GM23248 (cell line): ENCODE results near the gene MYRF. TPM values are rescaled to one million over a fixed set of nuclear protein-coding genes. Genes with fewer than 3 reads are reported as not detected.

Experiments
- DNase-seq: peaks from one replicate; pipeline ENCODE4 v3.0.0-alpha.2; 2015
- H2AFZ ChIP-seq: fragments of 200-600 bp; sonication (generic); 2 replicates; pipeline ENCODE4 v1.6.1; 2016; ENCODE audit warnings: antibody characterized with exemption
- H3F3A ChIP-seq: fragments of 200-600 bp; sonication (generic); 2 replicates; pipeline ENCODE4 v1.6.1; 2016; ENCODE audit warnings: mild to moderate bottlenecking, antibody characterized with exemption, mixed run types; ENCODE audit not compliant: insufficient read depth
- H3K27ac ChIP-seq: fragments of 200-600 bp; sonication (generic); 2 replicates; pipeline ENCODE4 v1.5.1; 2016; ENCODE audit warnings: mild to moderate bottlenecking
- H3K27me3 ChIP-seq: fragments of 200-600 bp; sonication (generic); replicated peaks from 2 replicates; pipeline ENCODE4 v1.6.1; 2016; ENCODE audit warnings: mild to moderate bottlenecking; ENCODE audit not compliant: insufficient read depth
- H3K36me3 ChIP-seq: fragments of 200-600 bp; sonication (generic); 2 replicates; pipeline ENCODE4 v1.6.1; 2016; ENCODE audit warnings: low read depth, mild to moderate bottlenecking
- H3K4me1 ChIP-seq: fragments of 200-600 bp; sonication (generic); 2 replicates; pipeline ENCODE4 v1.6.1; 2016; ENCODE audit warnings: mild to moderate bottlenecking; ENCODE audit not compliant: insufficient read depth
- H3K4me2 ChIP-seq: fragments of 200-600 bp; sonication (generic); one replicate; pipeline ENCODE4 v1.6.1; 2016; ENCODE audit warnings: mild to moderate bottlenecking; ENCODE audit not compliant: unreplicated experiment
- H3K4me3 ChIP-seq: fragments of 200-600 bp; sonication (generic); 2 replicates; pipeline ENCODE4 v1.5.1; 2016; ENCODE audit warnings: mild to moderate bottlenecking
- H3K79me2 ChIP-seq: fragments of 200-600 bp; sonication (generic); 2 replicates; pipeline ENCODE4 v1.6.1; 2016; ENCODE audit warnings: mild to moderate bottlenecking; ENCODE audit not compliant: insufficient read depth
- H3K9ac ChIP-seq: fragments of 200-600 bp; sonication (generic); 2 replicates; pipeline ENCODE4 v1.6.1; 2016; ENCODE audit warnings: mild to moderate bottlenecking
- H3K9me2 ChIP-seq: fragments of 200-600 bp; sonication (generic); 2 replicates; pipeline ENCODE4 v1.6.1; 2016; ENCODE audit warnings: mixed run types, mild to moderate bottlenecking, moderate library complexity; ENCODE audit not compliant: insufficient read depth
- H3K9me3 ChIP-seq: fragments of 200-600 bp; sonication (generic); one replicate; pipeline ENCODE4 v1.6.1; 2017; ENCODE audit warnings: low read depth
- H4K20me1 ChIP-seq: fragments of 200-600 bp; sonication (generic); 2 replicates; pipeline ENCODE4 v1.6.0; 2016; ENCODE audit not compliant: insufficient read depth
- EZH2 ChIP-seq: fragments of 200-600 bp; sonication (generic); IDR thresholded peaks from 2 replicates; pipeline ENCODE4 v1.6.1; 2018; ENCODE audit warnings: antibody characterized with exemption, mild to moderate bottlenecking; ENCODE audit not compliant: insufficient read depth, poor library complexity, severe bottlenecking
- EZH2phosphoT487 ChIP-seq: fragments of 200-600 bp; sonication (generic); IDR thresholded peaks from 2 replicates; pipeline ENCODE4 v1.6.1; 2018; ENCODE audit warnings: antibody characterized with exemption, moderate library complexity, mild to moderate bottlenecking, low read depth; ENCODE audit not compliant: insufficient read depth
- WGBS, 2 experiments: methylation state at CpG; one replicate each; pipeline ENCODE4 v1.1.6; 2015 to 2017; ENCODE audit warnings: low lambda C conversion rate in 2 of 2, low coverage in 1 of 2; ENCODE audit errors: missing lambda C conversion rate in 2 of 2; 5-methylcytosine and 5-hydroxymethylcytosine counted together
- in situ Hi-C: fragments of 300-500 bp; cut with MboI; formaldehyde crosslinking; loops from 2 replicates; pipeline ENCODE4 v1.15.0; 2020
- polyA plus RNA-seq: library from polyadenylated mRNA; unstranded; fragments of >200 nt; fragmentation: Nextera tagmentation; extraction: Ambion mirVana; gene quantifications from 2 replicates; pipeline ENCODE4 v1.2.1, GENCODE V29; 2016
- total RNA-seq: library from RNA; depleted of rRNA; stranded (reverse); fragments of >200 nt; shearing (Covaris generic); gene quantifications from 2 replicates; pipeline ENCODE4 v1.2.3, GENCODE V29; 2014

The MYRF gene
- total and polyA plus RNA-seq, 2 experiments from 2014 or later = 0.05 TPM; not detected in 1

- no peak overlapping the region for H3K27ac ChIP-seq
- in situ Hi-C loops = no loop called here
- no peaks in the 10 kb centered on the region for H3K36me3 ChIP-seq
- TF ChIP-seq EZH2 (no peak), EZH2phosphoT487 (no peak)
- H3K79me2 ChIP-seq = peaks cover 80% of the 10 kb centered on the region
- WGBS, 2 experiments = 89 to 91% methylated on average over 18 of the region's 18 CpGs
- no peak for DNase-seq
- H3F3A ChIP-seq = no peaks in the 10 kb centered on the region
- no peak overlapping the region for H2AFZ ChIP-seq
- H3K9me3 ChIP-seq = no peaks in the 10 kb centered on the region
- no peak overlapping the region for H3K4me2 ChIP-seq
- no peak overlapping the region for H3K9ac ChIP-seq
- peaks cover 17% of the 10 kb centered on the region; the same call in 1 of the 2 replicates for H3K4me1 ChIP-seq
- H3K27me3 ChIP-seq = no peaks in the 10 kb centered on the region
- H3K4me3 ChIP-seq = no peak overlapping the region
- H3K9me2 ChIP-seq = no peaks in the 10 kb centered on the region
- H4K20me1 ChIP-seq = no peaks in the 10 kb centered on the region
Measured at GRCh38 chr11:61795876-61796526, 43.6 kb downstream of the MYRF start.

GRCh38 chr11:61797263-61797944 is 45.0 kb downstream of the MYRF start:
- Histone ChIP-seq H3F3A (no peaks in the 10 kb centered on the region), H3K4me2 (peak overlapping the region; percentile 3), H3K4me1 (peaks cover 10% of the 10 kb centered on the region; the same call in 1 of the 2 replicates), H3K36me3 (no peaks in the 10 kb centered on the region), H3K27me3 (no peaks in the 10 kb centered on the region), H3K9me2 (no peaks in the 10 kb centered on the region), H3K9ac (peak overlapping the region; percentile 58), H4K20me1 (no peaks in the 10 kb centered on the region), H3K27ac (peak overlapping the region; percentile 5; the same call in 1 of the 2 replicates), H3K79me2 (peaks cover 66% of the 10 kb centered on the region), H2AFZ (peak overlapping the region; percentile 80), H3K9me3 (no peaks in the 10 kb centered on the region), H3K4me3 (peak overlapping the region; percentile 10; the same call in 1 of the 2 replicates)
- TF ChIP-seq EZH2phosphoT487 (no peak), EZH2 (no peak)
- peak; percentile 85 for DNase-seq
- WGBS, 2 experiments = 21 to 28% methylated on average over 3 of the region's 3 CpGs
- in situ Hi-C loops = no loop called here

- no peak for DNase-seq
- no peaks in the 10 kb centered on the region for H4K20me1 ChIP-seq
- no peak overlapping the region for H2AFZ ChIP-seq
- H3K9ac ChIP-seq = no peak overlapping the region
- no peaks in the 10 kb centered on the region for H3K27me3 ChIP-seq
- H3K27ac ChIP-seq = no peak overlapping the region
- no peaks in the 10 kb centered on the region for H3K9me2 ChIP-seq
- H3K9me3 ChIP-seq = no peaks in the 10 kb centered on the region
- H3K4me1 ChIP-seq = no peaks in the 10 kb centered on the region
- 97% methylated on average over 2 of the region's 2 CpGs for WGBS, 2 experiments
- TF ChIP-seq EZH2phosphoT487 = no peak
- no peak for TF ChIP-seq EZH2
- H3F3A ChIP-seq = no peaks in the 10 kb centered on the region
- in situ Hi-C loops = no loop called here
- H3K4me2 ChIP-seq = no peak overlapping the region
- no peaks in the 10 kb centered on the region for H3K36me3 ChIP-seq
- peaks cover 44% of the 10 kb centered on the region for H3K79me2 ChIP-seq
- no peak overlapping the region for H3K4me3 ChIP-seq
Measured at GRCh38 chr11:61799665-61800284, 47.3 kb downstream of the MYRF start.

DNA sequence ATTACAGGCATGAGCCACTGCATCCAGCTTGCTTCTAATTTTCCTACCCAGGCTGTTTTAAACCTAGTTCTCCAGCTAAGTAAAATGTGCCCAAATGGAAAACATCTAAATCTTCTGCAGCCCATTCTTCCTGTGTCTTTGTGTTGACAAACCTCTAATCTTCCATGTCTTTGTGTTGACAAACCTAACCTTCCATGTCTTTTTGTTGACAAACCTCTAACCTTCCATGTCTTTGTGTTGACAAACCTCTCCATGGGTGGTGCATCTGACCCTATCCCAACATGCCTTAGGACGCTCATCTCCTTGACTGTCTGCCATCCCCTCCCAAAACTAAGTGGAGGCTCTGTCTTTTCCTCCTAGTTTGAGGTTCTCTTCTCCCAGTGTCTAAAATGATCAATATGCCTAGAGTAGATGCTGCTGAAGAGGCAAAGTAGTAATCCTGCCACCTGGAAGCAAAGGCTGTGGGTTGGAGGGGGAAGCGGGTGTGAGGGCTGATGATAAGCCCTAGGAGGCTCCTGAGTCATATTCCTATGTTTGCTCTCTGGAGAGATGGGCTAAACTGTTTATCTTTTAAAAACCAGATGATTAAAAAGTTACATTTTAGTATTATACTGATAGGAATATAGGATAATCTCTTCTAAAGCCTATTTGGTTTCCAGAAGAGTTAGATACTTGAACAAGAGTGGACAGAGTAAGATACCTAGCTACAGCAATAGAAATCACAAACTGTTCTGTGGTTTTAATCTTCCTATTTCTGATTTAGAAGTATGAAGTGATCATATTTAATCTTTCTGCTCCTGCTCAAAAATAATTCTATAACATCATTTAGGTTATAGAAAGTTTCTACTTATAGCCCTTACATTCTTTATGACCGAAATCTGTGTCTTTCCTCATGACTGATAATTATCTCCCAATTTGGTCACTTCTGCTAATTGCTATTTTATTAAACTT is 48.2 kb downstream of the MYRF start:
- WGBS, 2 experiments = 95% methylated on average over 3 of the region's 3 CpGs
- TF ChIP-seq EZH2phosphoT487 (no peak), EZH2 (no peak)
- no peak overlapping the region for H3K4me2 ChIP-seq
- no peaks in the 10 kb centered on the region for H3K27me3 ChIP-seq
- no peak for DNase-seq
- H3K27ac ChIP-seq = no peak overlapping the region
- no peaks in the 10 kb centered on the region for H4K20me1 ChIP-seq
- H2AFZ ChIP-seq = no peak overlapping the region
- no peaks in the 10 kb centered on the region for H3K4me1 ChIP-seq
- H3K4me3 ChIP-seq = no peak overlapping the region
- no peaks in the 10 kb centered on the region for H3F3A ChIP-seq
- no peaks in the 10 kb centered on the region for H3K9me2 ChIP-seq
- H3K36me3 ChIP-seq = no peaks in the 10 kb centered on the region
- no peak overlapping the region for H3K9ac ChIP-seq
- in situ Hi-C loops = no loop called here
- no peaks in the 10 kb centered on the region for H3K9me3 ChIP-seq
- peaks cover 36% of the 10 kb centered on the region for H3K79me2 ChIP-seq
